Neuron (in vitro differentiated cells): Measurements from ENCODE around the gene CLTRN.

Source experiments
- H2AFZ ChIP-seq: one replicate; pipeline ENCODE4 v1.6.1; 2013; ENCODE audit warnings: low read depth, mild to moderate bottlenecking, inconsistent platforms, low read length, moderate library complexity
- H3K27me3 ChIP-seq: one replicate; pipeline ENCODE4 v1.6.1; 2013; ENCODE audit warnings: low read length; ENCODE audit not compliant: insufficient read depth
- H3K36me3 ChIP-seq: one replicate; pipeline ENCODE4 v1.6.1; 2013; ENCODE audit warnings: low read length; ENCODE audit not compliant: insufficient read depth
- H3K4me1 ChIP-seq: one replicate; pipeline ENCODE4 v1.6.1; 2013; ENCODE audit warnings: low read length; ENCODE audit not compliant: insufficient read depth
- H3K4me3 ChIP-seq: 2 replicates; pipeline ENCODE4 v1.5.1; 2013; ENCODE audit warnings: mild to moderate bottlenecking, low read length, moderate library complexity
- H3K9me3 ChIP-seq: one replicate; pipeline ENCODE4 v1.6.1; 2013; ENCODE audit warnings: low read length

Gene CLTRN

GRCh38 chrX:15643786-15644559, 20.6 kb downstream of the CLTRN start:
- peaks cover 3% of the 10 kb centered on the region for H3K4me1 ChIP-seq
- H3K36me3 ChIP-seq: no peaks in the 10 kb centered on the region
- no peaks in the 10 kb centered on the region for H3K9me3 ChIP-seq
- H3K4me3 ChIP-seq: no peak overlapping the region
- H2AFZ ChIP-seq: no peak overlapping the region
- peaks cover 3% of the 10 kb centered on the region for H3K27me3 ChIP-seq

- no peaks in the 10 kb centered on the region for H3K9me3 ChIP-seq
- no peaks in the 10 kb centered on the region for H3K27me3 ChIP-seq
- H3K4me1 ChIP-seq: no peaks in the 10 kb centered on the region
- H2AFZ ChIP-seq: no peak overlapping the region
- no peak overlapping the region for H3K4me3 ChIP-seq
- H3K36me3 ChIP-seq: no peaks in the 10 kb centered on the region
These were observed 33.0 kb downstream of the CLTRN start for GRCh38 chrX:15631637-15632036.

- H3K27me3 ChIP-seq: peaks cover 7% of the 10 kb centered on the region
- no peaks in the 10 kb centered on the region for H3K9me3 ChIP-seq
- no peaks in the 10 kb centered on the region for H3K36me3 ChIP-seq
- H3K4me1 ChIP-seq: no peaks in the 10 kb centered on the region
- H2AFZ ChIP-seq: no peak overlapping the region
- no peak overlapping the region for H3K4me3 ChIP-seq
These were observed 41.6 kb downstream of the CLTRN start for GRCh38 chrX:15623054-15623453.

- no peak overlapping the region for H2AFZ ChIP-seq
- peaks cover 7% of the 10 kb centered on the region for H3K27me3 ChIP-seq
- no peak overlapping the region for H3K4me3 ChIP-seq
- H3K9me3 ChIP-seq: no peaks in the 10 kb centered on the region
- no peaks in the 10 kb centered on the region for H3K4me1 ChIP-seq
- no peaks in the 10 kb centered on the region for H3K36me3 ChIP-seq
These were observed 45.4 kb downstream of the CLTRN start for GRCh38 chrX:15619053-15619755.

DNA sequence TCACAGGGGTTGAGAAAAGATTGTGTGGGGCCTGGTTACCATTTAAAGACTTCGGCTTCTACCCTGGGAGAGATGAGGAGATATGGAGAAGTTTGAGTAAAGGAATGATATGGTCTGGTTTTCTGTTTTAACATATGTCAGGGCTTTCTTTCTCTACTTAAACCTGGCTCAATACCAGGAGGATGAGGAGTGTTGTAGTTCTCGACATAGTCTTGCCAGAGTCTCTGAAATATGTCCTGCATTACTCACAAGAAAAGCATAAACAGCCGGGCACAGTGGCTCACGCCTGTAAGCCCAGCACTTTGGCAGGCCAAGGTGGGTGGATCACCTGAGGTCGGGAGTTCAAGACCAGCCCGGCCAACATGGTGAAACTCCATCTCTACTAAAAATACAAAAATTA, 47.5 kb downstream of the CLTRN start:
- no peaks in the 10 kb centered on the region for H3K9me3 ChIP-seq
- no peaks in the 10 kb centered on the region for H3K36me3 ChIP-seq
- peaks cover 9% of the 10 kb centered on the region for H3K27me3 ChIP-seq
- no peaks in the 10 kb centered on the region for H3K4me1 ChIP-seq
- H2AFZ ChIP-seq: no peak overlapping the region
- H3K4me3 ChIP-seq: no peak overlapping the region

DNA sequence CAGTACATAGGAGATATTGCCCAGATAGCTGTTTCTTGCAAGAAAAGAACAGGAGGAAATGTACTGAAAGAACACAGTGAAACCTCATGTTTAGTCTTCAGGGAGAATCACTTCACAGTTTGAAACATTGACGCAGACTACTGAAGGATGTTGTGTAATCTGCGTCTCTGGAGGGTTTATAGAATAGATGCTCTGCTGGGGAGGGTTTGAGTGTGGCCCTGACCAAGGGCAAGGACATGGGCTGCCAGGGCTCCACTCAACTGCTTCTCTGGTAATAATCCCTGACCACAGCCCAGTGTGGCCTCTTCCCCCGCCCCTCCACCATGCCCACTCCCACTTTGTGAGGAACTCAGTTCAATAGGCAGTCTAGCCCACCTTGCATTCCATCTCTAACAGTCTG, 48.1 kb downstream of the CLTRN start:
- no peaks in the 10 kb centered on the region for H3K9me3 ChIP-seq
- H3K4me1 ChIP-seq: no peaks in the 10 kb centered on the region
- H3K36me3 ChIP-seq: no peaks in the 10 kb centered on the region
- H3K27me3 ChIP-seq: peaks cover 9% of the 10 kb centered on the region
- no peak overlapping the region for H2AFZ ChIP-seq
- no peak overlapping the region for H3K4me3 ChIP-seq

GRCh38 chrX:15607067-15607466, 57.5 kb downstream of the CLTRN start:
- Histone ChIP-seq H3K27me3 (no peaks in the 10 kb centered on the region), H2AFZ (no peak overlapping the region), H3K4me3 (no peak overlapping the region), H3K4me1 (no peaks in the 10 kb centered on the region), H3K36me3 (no peaks in the 10 kb centered on the region), H3K9me3 (no peaks in the 10 kb centered on the region)

GRCh38 chrX:15606136-15606535, 58.5 kb downstream of the CLTRN start:
- Histone ChIP-seq H3K4me3 (no peak overlapping the region), H3K27me3 (no peaks in the 10 kb centered on the region), H2AFZ (no peak overlapping the region), H3K36me3 (no peaks in the 10 kb centered on the region), H3K9me3 (no peaks in the 10 kb centered on the region), H3K4me1 (no peaks in the 10 kb centered on the region)

GRCh38 chrX:15605226-15605625, 59.4 kb downstream of the CLTRN start:
- Histone ChIP-seq H3K4me3 (no peak overlapping the region), H3K27me3 (no peaks in the 10 kb centered on the region), H3K4me1 (no peaks in the 10 kb centered on the region), H3K9me3 (no peaks in the 10 kb centered on the region), H3K36me3 (no peaks in the 10 kb centered on the region), H2AFZ (no peak overlapping the region)

DNA sequence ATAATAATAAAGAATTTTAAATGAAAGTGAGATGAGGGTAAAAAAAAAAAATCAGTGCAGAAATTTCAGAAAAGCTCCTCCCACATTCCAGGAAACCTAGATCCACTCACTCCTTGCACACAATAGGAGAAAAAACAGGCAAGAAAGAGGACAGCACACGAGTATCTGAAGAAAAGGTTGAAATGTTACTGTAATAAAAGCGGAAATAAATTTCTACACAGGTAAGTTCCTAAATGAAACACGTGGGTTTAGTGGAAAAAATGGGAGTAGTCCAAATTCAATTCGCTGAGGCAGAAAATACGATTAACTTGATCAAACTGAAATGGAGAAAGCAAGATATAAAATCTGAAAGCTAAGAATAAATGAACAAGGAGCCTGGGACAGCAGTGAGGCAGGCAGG, 61.8 kb downstream of the CLTRN start:
- Histone ChIP-seq H3K4me1 (no peaks in the 10 kb centered on the region), H3K36me3 (no peaks in the 10 kb centered on the region), H3K9me3 (no peaks in the 10 kb centered on the region), H2AFZ (no peak overlapping the region), H3K4me3 (no peak overlapping the region), H3K27me3 (no peaks in the 10 kb centered on the region)

GRCh38 chrX:15601932-15602331, 62.7 kb downstream of the CLTRN start:
- H3K4me1 ChIP-seq: no peaks in the 10 kb centered on the region
- H2AFZ ChIP-seq: no peak overlapping the region
- H3K9me3 ChIP-seq: no peaks in the 10 kb centered on the region
- H3K36me3 ChIP-seq: no peaks in the 10 kb centered on the region
- H3K4me3 ChIP-seq: no peak overlapping the region
- H3K27me3 ChIP-seq: no peaks in the 10 kb centered on the region

- Histone ChIP-seq H3K4me3 (no peak within 1 kb of the TSS), H3K9me3 (no peaks in the 10 kb centered on the region), H3K4me1 (no peaks in the 10 kb centered on the region), H3K36me3 (no peaks in the 10 kb centered on the region), H2AFZ (no peak within 1 kb of the TSS), H3K27me3 (no peaks in the 10 kb centered on the region)
These were observed 63.9 kb downstream of the CLTRN start, which contains the start of gene ACE2 for GRCh38 chrX:15600745-15601144. Gene ACE2, minus strand, starts transcription at chrX:15600960. Its CDS starts 49 bp downstream, at chrX:15600911.

GRCh38 chrX:15600049-15600448, 64.6 kb downstream of the CLTRN start:
- Histone ChIP-seq H3K4me1 (no peaks in the 10 kb centered on the region), H2AFZ (no peak overlapping the region), H3K27me3 (no peaks in the 10 kb centered on the region), H3K36me3 (no peaks in the 10 kb centered on the region), H3K4me3 (no peak overlapping the region), H3K9me3 (no peaks in the 10 kb centered on the region)
